ENCODE measurements around the gene ZNF506. TPM values are rescaled to one million over a fixed set of nuclear protein-coding genes. Genes with fewer than 3 reads are reported as not detected.
A peak's percentile ranks its signal among the peaks of the same experiment; 100 is the strongest.

The ZNF506 gene
- polyA plus RNA-seq, 1 of the 3 experiments (the other 2 are of a cell fraction), result 4.1 TPM

GRCh38 chr19:19750842-19751790 is 70.4 kb downstream of the ZNF506 start:
- Histone ChIP-seq H3K4me2 (no peak overlapping the region), H3K4me3 (ENCODE audit: low read depth in 2 of 2, low read length in 1 of 2) (no peak overlapping the region), H3K4me1 (ENCODE audit: control insufficient read depth in 1 of 2, insufficient read depth in 2 of 2, low read depth in 1 of 2, low read length in 1 of 2) (no peaks in the 10 kb centered on the region), H2AFZ (ENCODE audit: low read depth) (no peak overlapping the region), H4K20me1 (ENCODE audit: insufficient read depth) (no peaks in the 10 kb centered on the region), H3K36me3 (replicated peaks in 1 of 2; ENCODE audit: control insufficient read depth in 1 of 2, insufficient read depth in 2 of 2, low read length in 1 of 2) (no peaks in the 10 kb centered on the region), H3K79me2 (ENCODE audit: insufficient read depth) (no peaks in the 10 kb centered on the region), H3K27me3 (ENCODE audit: insufficient read depth) (no peaks in the 10 kb centered on the region), H3F3A (replicated peaks; ENCODE audit: insufficient read depth) (no peaks in the 10 kb centered on the region), H3K27ac (ENCODE audit: low read depth in 2 of 2, low read length in 1 of 2) (no peak overlapping the region), H3K9ac (no peak overlapping the region), H3K9me3 (no peaks in the 10 kb centered on the region), H3K9me2 (no peaks in the 10 kb centered on the region)
- peak; percentile 17 for DNase-seq
- no peak for TF ChIP-seq TEAD4 (IDR thresholded peaks at IDR 0.05; ENCODE audit: borderline replicate concordance, insufficient read depth)
- no peak for TF ChIP-seq MXI1 (IDR thresholded peaks at IDR 0.05; ENCODE audit: low read depth, low read length)
- TF ChIP-seq EP300 (IDR thresholded peaks at IDR 0.05; ENCODE audit: borderline replicate concordance in 1 of 2, low read depth in 1 of 2, low read length in 1 of 2), result no peak
- TF ChIP-seq IRF3 (IDR thresholded peaks at IDR 0.05; ENCODE audit: low read depth, low read length), result no peak
- TF ChIP-seq MAX (IDR thresholded peaks at IDR 0.05; ENCODE audit: low read depth), result no peak
- no peak for TF ChIP-seq ZBTB33 (IDR thresholded peaks at IDR 0.05; ENCODE audit: borderline replicate concordance, low read depth)
- TF ChIP-seq ELF1 (IDR thresholded peaks at IDR 0.05), result no peak
- no peak for TF ChIP-seq EZH2phosphoT487 (IDR thresholded peaks at IDR 0.05; ENCODE audit: borderline replicate concordance, low read depth)
- TF ChIP-seq POLR2AphosphoS5 (IDR thresholded peaks at IDR 0.05; ENCODE audit: low read depth, low read length), result no peak
- no peak for TF ChIP-seq RFX5 (IDR thresholded peaks at IDR 0.05; ENCODE audit: low read length)
- TF ChIP-seq NRF1 (IDR thresholded peaks at IDR 0.05; ENCODE audit: low read depth, low read length), result no peak
- no peak for TF ChIP-seq CTCF (IDR thresholded peaks at IDR 0.05)
- no peak for TF ChIP-seq USF2 (IDR thresholded peaks at IDR 0.05; ENCODE audit: borderline replicate concordance, low read depth, low read length)
- TF ChIP-seq CHD2 (IDR thresholded peaks at IDR 0.05; ENCODE audit: low read length, partially characterized antibody), result no peak
- TF ChIP-seq RAD21 (IDR thresholded peaks at IDR 0.05; ENCODE audit: low read length), result no peak
- TF ChIP-seq USF1 (IDR thresholded peaks at IDR 0.05; ENCODE audit: borderline replicate concordance, low read depth), result no peak
- TF ChIP-seq YY1 (IDR thresholded peaks at IDR 0.05; ENCODE audit: low read depth), result no peak
- no peak for TF ChIP-seq PBX3 (IDR thresholded peaks at IDR 0.05)
- TF ChIP-seq GATA2 (CRISPR knock-in tag; IDR thresholded peaks at IDR 0.05), result no peak
- no peak for TF ChIP-seq NFIC (IDR thresholded peaks at IDR 0.05; ENCODE audit: borderline replicate concordance)
- 70% methylated on average over 19 of the region's 40 CpGs for WGBS (ENCODE audit: low lambda C conversion rate)
- ChIA-PET POLR2A (no interaction called here), CTCF (no interaction called here)

Data from SK-N-SH (cell line).